Measurements from ENCODE around the gene AHCTF1. TPM values are rescaled to one million over a fixed set of nuclear protein-coding genes. Genes with fewer than 3 reads are reported as not detected.
"Not testable (repeated sequence)": the region's sequence is repeated elsewhere in the genome, so short reads cannot be mapped to it uniquely, and the experiment has no call there.

Gene AHCTF1
- total RNA-seq, 1 donor from 2014 or later, result 25.2 TPM

- Mint-ChIP-seq H3K4me1 (ENCODE audit: low read depth, unreplicated experiment) (peaks cover 2% of the 10 kb centered on the region), H3K4me3 (ENCODE audit: unreplicated experiment) (no peak overlapping the region), H3K27ac (ENCODE audit: unreplicated experiment) (no peak overlapping the region), H3K9me3 (ENCODE audit: unreplicated experiment) (peaks cover 1% of the 10 kb centered on the region), H3K27me3 (ENCODE audit: unreplicated experiment) (peaks cover 3% of the 10 kb centered on the region), H3K36me3 (ENCODE audit: unreplicated experiment) (no peaks in the 10 kb centered on the region)
- TF ChIP-seq CTCF (IDR thresholded peaks at IDR 0.05; ENCODE audit: partially characterized antibody, unreplicated experiment), result no peak
- no peak for DNase-seq
Measured at GRCh38 chr1:246878551-246878950, 53.2 kb downstream of the AHCTF1 start.

GRCh38 chr1:246876431-246876830, 55.3 kb downstream of the AHCTF1 start:
- no peak overlapping the region for H3K4me3 Mint-ChIP-seq (ENCODE audit: unreplicated experiment)
- peaks cover 3% of the 10 kb centered on the region for H3K27me3 Mint-ChIP-seq (ENCODE audit: unreplicated experiment)
- H3K36me3 Mint-ChIP-seq (ENCODE audit: unreplicated experiment), result no peaks in the 10 kb centered on the region
- H3K27ac Mint-ChIP-seq (ENCODE audit: unreplicated experiment), result no peak overlapping the region
- peaks cover 1% of the 10 kb centered on the region for H3K9me3 Mint-ChIP-seq (ENCODE audit: unreplicated experiment)
- peaks cover 2% of the 10 kb centered on the region for H3K4me1 Mint-ChIP-seq (ENCODE audit: low read depth, unreplicated experiment)
- DNase-seq, result no peak
- TF ChIP-seq CTCF (IDR thresholded peaks at IDR 0.05; ENCODE audit: partially characterized antibody, unreplicated experiment), result no peak

- Mint-ChIP-seq H3K4me1 (ENCODE audit: low read depth, unreplicated experiment) (peaks cover 2% of the 10 kb centered on the region), H3K27me3 (ENCODE audit: unreplicated experiment) (peaks cover 2% of the 10 kb centered on the region), H3K27ac (ENCODE audit: unreplicated experiment) (no peak overlapping the region), H3K9me3 (ENCODE audit: unreplicated experiment) (peaks cover 1% of the 10 kb centered on the region), H3K4me3 (ENCODE audit: unreplicated experiment) (no peak overlapping the region), H3K36me3 (ENCODE audit: unreplicated experiment) (no peaks in the 10 kb centered on the region)
- TF ChIP-seq CTCF (IDR thresholded peaks at IDR 0.05; ENCODE audit: partially characterized antibody, unreplicated experiment), result no peak
- DNase-seq, result no peak
Measured at GRCh38 chr1:246875041-246876026, 56.4 kb downstream of the AHCTF1 start.

GRCh38 chr1:246865921-246866320, 65.8 kb downstream of the AHCTF1 start:
- Mint-ChIP-seq H3K36me3 (ENCODE audit: unreplicated experiment) (peaks cover 11% of the 10 kb centered on the region), H3K27me3 (ENCODE audit: unreplicated experiment) (peaks cover 2% of the 10 kb centered on the region), H3K4me1 (ENCODE audit: low read depth, unreplicated experiment) (peaks cover 4% of the 10 kb centered on the region), H3K4me3 (ENCODE audit: unreplicated experiment) (no peak overlapping the region), H3K27ac (ENCODE audit: unreplicated experiment) (no peak overlapping the region), H3K9me3 (ENCODE audit: unreplicated experiment) (no peaks in the 10 kb centered on the region)
- no peak for DNase-seq
- TF ChIP-seq CTCF (IDR thresholded peaks at IDR 0.05; ENCODE audit: partially characterized antibody, unreplicated experiment), result no peak

- not testable (repeated sequence) for H3K9me3 Mint-ChIP-seq (ENCODE audit: unreplicated experiment); H3K27ac Mint-ChIP-seq (ENCODE audit: unreplicated experiment); H3K36me3 Mint-ChIP-seq (ENCODE audit: unreplicated experiment); H3K27me3 Mint-ChIP-seq (ENCODE audit: unreplicated experiment); H3K4me3 Mint-ChIP-seq (ENCODE audit: unreplicated experiment); H3K4me1 Mint-ChIP-seq (ENCODE audit: low read depth, unreplicated experiment); DNase-seq
Measured at GRCh38 chr1:246863791-246864190, 68.0 kb downstream of the AHCTF1 start.
